GM12801 (cell line): Measurements from ENCODE around the gene TP53BP2.

Source experiments
- TF ChIP-seq, protein P1 (sequence below): IDR thresholded peaks from one replicate; pipeline ENCODE4 v1.5.1; 2011; ENCODE audit warnings: control low read depth; ENCODE audit not compliant: insufficient read length; ENCODE audit errors: extremely low read depth

The TP53BP2 gene

DNA sequence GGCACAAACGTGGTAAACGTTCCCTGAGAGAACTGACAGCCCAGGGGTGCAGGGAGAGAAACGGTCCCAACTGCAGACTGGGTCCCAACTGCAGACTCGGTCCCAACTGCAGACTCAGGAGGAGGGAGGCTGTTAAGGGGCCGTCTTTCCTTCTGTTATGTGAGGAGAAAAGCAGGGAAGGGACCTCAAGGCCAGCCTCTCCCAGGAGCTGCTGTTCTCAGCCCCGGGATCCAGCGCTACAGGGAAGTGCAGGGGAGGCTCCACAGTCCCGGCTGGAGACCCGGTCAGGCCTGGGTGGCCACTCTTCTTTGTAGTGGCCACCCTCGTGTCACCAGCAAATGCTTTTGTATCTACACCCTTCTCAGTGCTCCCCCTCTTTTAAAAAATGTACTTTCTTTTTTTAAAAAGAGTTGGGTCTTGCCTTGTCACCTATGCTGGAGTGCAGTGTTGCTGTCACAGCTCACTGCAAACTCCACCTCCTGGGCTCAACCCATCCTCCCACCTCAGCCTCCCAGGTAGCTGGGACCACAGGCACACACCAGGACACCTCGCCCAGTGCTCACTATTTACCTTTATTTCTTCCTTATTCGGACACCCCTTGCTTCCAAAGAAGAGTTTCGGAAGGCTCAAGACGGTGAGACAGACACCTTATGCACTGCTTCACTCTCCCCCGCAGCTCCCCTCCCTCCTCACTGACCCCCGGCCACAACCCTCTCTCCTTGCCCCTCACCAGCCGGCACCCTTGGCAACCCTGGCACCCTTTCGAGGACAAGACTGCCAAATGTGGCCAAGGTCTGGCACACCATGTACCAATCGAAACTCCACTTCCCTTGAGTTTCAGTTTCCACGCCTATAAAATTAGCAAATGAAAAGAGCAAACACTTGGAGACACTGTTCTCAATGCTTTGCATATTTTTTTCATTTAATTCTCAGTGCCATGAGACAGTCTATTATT is 111.6 kb downstream of the TP53BP2 start:
- TF ChIP-seq, protein P1, sequence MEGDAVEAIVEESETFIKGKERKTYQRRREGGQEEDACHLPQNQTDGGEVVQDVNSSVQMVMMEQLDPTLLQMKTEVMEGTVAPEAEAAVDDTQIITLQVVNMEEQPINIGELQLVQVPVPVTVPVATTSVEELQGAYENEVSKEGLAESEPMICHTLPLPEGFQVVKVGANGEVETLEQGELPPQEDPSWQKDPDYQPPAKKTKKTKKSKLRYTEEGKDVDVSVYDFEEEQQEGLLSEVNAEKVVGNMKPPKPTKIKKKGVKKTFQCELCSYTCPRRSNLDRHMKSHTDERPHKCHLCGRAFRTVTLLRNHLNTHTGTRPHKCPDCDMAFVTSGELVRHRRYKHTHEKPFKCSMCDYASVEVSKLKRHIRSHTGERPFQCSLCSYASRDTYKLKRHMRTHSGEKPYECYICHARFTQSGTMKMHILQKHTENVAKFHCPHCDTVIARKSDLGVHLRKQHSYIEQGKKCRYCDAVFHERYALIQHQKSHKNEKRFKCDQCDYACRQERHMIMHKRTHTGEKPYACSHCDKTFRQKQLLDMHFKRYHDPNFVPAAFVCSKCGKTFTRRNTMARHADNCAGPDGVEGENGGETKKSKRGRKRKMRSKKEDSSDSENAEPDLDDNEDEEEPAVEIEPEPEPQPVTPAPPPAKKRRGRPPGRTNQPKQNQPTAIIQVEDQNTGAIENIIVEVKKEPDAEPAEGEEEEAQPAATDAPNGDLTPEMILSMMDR: no peak

DNA sequence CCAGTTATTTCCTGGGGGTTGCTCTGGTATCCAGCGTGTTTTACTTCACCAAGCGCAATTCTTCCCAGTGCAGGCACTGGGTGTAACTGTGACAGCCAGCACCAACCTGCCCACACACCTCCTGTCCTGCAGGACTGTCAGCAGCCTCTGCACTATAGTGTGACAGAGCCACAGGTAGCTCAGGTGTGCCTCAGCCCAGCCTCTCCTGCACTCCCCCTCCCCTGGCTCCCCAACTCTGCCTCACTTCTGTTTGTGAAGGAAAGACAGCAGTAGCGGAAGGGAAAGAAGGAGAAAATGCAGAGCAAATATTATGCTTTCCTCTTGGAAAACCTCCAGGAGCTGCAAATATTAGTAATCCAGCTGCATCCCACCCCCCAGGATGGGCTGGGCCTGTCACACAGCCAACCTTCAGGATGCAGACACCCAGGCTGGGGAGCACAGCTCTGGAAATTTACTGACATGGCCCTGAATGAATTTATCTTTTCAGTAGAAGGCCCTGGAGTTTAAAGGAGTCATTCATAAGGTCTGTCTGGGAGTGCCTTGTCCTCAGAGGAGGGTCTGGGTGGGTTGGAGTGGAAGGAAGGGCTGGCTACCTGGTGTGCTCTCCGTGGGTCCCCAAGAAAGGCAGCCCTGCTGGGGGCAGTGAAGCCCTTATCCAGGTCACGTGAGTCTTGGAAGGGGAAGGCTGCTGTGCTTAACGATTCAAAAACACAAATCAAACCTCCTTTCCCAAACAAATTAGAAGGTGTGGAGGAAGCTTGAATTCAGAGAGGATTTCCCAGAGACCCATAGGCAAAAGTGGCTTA is 112.6 kb downstream of the TP53BP2 start:
- TF ChIP-seq, protein P1: no peak

DNA sequence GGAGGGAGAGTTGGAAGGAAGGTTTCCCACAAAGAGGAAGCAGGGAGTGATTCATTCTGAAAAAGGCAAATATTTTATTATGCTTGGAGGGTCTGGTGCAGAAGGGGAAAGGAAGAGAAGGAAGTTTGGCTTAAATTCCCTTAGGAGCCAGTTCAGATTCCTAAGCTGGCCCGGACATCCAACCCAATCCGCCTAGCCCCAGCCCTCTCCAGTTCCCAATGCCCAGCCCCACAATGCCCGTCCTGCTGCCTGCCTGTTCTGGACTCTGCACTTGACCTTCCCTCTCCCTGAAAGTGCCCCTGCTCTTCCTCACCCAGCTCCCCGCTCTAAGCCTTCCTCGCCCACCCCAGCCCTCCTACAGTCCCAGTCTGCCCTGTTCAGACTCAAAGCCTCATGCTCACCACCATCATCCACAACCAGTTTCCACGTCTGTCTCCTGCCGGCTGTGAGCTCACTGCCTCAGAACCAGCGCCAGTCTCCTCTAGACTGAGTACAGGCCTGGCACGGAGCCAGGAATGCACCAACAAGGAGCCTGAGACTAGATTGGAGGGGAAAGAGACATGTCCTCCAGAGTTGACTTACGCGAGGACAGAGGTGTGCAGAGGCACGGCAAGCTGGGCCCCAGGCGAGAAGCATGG is 114.5 kb downstream of the TP53BP2 start:
- TF ChIP-seq, protein P1: no peak

DNA sequence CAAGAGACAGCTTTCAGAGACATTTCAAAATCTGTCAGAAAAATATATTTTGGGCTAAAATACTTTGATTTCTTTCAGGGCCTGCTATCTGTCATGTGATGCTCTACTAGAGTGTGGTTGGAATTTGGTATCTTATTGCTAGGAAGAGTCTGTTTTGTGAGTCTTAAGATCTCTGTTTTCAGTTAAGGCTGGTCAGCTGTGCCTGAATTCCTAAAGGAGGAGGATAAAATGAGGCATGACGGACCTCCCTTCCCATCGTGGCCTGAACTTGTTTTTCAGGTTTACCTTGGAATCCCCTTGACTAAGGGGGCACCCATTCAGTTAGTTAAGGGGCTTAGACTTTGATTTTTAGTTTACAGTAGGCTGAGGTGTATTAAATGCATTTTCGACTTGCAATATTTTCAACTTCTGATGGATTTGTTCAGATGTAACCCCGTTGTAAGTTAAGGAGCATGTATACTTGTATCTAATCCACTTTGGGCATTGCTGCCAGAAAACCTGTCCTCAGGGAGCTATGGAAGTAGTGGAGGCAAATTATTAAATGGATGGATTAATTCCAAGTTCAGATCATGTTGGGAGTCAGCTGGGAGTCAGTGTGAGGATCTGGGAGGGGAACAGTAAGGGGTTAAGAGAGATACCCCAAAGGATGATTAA is 115.1 kb downstream of the TP53BP2 start:
- TF ChIP-seq, protein P1: no peak

DNA sequence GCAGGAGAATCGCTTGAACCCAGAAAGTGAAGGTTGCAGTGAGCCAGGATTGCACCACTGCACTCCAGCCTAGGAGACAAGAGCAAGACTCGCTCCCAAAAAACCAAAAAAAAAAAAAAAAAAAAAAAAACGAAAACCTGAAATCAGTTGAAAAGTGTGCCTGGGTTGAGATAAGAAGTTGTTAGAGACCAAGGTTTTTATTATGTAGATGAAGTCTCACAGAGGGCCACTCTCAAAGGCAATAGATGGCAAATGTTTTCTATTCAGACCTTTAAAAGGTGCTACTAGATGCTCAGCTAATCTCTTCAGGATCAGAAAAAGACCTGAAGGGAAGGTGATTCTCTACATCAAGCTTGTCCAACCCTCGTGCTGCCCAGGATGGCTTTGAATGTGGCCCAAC is 115.8 kb downstream of the TP53BP2 start:
- TF ChIP-seq, protein P1: no peak
